Measurements from ENCODE around the gene ZFP36L1.

DNA sequence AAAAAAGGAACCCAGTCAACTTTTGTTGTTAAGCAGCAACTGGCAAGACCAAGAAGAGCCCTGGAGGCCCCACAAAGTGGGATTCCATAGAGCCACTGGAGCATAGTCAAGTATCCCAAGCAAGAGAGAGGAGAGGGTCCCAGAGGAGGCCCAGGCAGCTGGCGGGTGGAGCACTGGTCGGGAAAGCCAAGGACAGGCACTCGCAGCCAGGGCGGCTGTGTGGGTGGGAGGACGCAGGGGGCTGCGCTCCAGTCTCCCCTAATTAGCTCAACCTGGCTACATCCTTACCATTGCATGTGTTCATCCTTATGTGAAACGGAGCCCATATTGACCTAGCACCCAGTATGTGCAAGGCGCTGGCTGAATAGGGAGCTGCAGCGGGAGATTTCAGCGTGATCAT is 18.3 kb upstream of the ZFP36L1 start:
- TF ChIP-seq EP300 (IDR thresholded peaks at IDR 0.05; ENCODE audit: borderline replicate concordance) = no peak
- TF ChIP-seq, protein P1, sequence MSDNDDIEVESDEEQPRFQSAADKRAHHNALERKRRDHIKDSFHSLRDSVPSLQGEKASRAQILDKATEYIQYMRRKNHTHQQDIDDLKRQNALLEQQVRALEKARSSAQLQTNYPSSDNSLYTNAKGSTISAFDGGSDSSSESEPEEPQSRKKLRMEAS (IDR thresholded peaks at IDR 0.05) = no peak
- no peak for TF ChIP-seq TCF12 (IDR thresholded peaks at IDR 0.05; ENCODE audit: low read depth)

Data from Ishikawa (cell line).